Thyroid gland (tissue), 4 donors: Measurements from ENCODE around the gene ATP6V1G1. TPM values are rescaled to one million over a fixed set of nuclear protein-coding genes. Genes with fewer than 3 reads are reported as not detected.

Experiments
- DNase-seq, 2 donors: peaks; one replicate each; pipeline ENCODE4 v3.0.0-alpha.2; 2019
- H3K27ac ChIP-seq, 3 donors: fragments of 200-600 bp; sonication (generic); 1 replicate in 2 of 3; 2 replicates in 1 of 3; pipeline ENCODE4 v1.5.1; 2016 to 2019; ENCODE audit warnings: mild to moderate bottlenecking in 1 of 3, moderate library complexity in 1 of 3
- H3K27me3 ChIP-seq: fragments of 200-600 bp; sonication (generic); one replicate; pipeline ENCODE4 v1.5.1; 2019
- H3K36me3 ChIP-seq, 2 donors: fragments of 200-600 bp; sonication (generic); one replicate each; pipeline ENCODE4 v1.5.1; 2016 to 2019
- H3K4me1 ChIP-seq, 2 donors: fragments of 200-600 bp; sonication (generic); one replicate each; pipeline ENCODE4 v1.5.1; 2017 to 2019
- H3K4me3 ChIP-seq, 3 donors: fragments of 200-600 bp; sonication (generic); replicated peaks in 1 of 3; 1 replicate in 2 of 3; 2 replicates in 1 of 3; pipeline ENCODE4 v1.5.1; 2016; ENCODE audit warnings: mild to moderate bottlenecking in 1 of 3
- H3K9me3 ChIP-seq: fragments of 200-600 bp; sonication (generic); one replicate; pipeline ENCODE4 v1.5.1; 2017
- POLR2A ChIP-seq, 2 donors: fragments of 450-650 bp; IDR thresholded peaks; one replicate each; pipeline ENCODE4 v1.6.1; 2017; ENCODE audit warnings: antibody characterized with exemption in 2 of 2, mild to moderate bottlenecking in 2 of 2, moderate library complexity in 1 of 2
- WGBS, 2 donors: methylation state at CpG; one replicate each; pipeline ENCODE4 v1.1.5; 2017; 5-methylcytosine and 5-hydroxymethylcytosine counted together
- intact Hi-C: fragments of 100-400 bp; cut with DNase I; formaldehyde crosslinking; loops from one replicate; pipeline ENCODE4 v1.15.1; 2023
- total RNA-seq, 4 donors: library from RNA; depleted of rRNA; stranded (reverse); fragments of >200 nt; gene quantifications; one replicate each; pipeline ENCODE4 v1.2.3, GENCODE V29; 2016
- TF ChIP-seq, protein P1 (sequence below), 6 experiments: fragments of 200-600 bp in 3 of 6; fragments of 450-650 bp in 3 of 6; sonication (generic) in 3 of 6; IDR thresholded peaks; one replicate each; pipeline ENCODE4 v1.5.1; 2016 to 2019; ENCODE audit warnings: antibody characterized with exemption in 6 of 6, mild to moderate bottlenecking in 2 of 6, inconsistent platforms in 1 of 6, moderate library complexity in 1 of 6

Gene ATP6V1G1
- total RNA-seq, 4 donors from 2014 or later, result 193 to 223 (median 200) TPM

- 91 to 93% methylated on average over 7 of the region's 7 CpGs for WGBS, 2 donors
- no peak for DNase-seq
- no peak for TF ChIP-seq POLR2A (IDR thresholded peaks at IDR 0.05)
- TF ChIP-seq, protein P1, sequence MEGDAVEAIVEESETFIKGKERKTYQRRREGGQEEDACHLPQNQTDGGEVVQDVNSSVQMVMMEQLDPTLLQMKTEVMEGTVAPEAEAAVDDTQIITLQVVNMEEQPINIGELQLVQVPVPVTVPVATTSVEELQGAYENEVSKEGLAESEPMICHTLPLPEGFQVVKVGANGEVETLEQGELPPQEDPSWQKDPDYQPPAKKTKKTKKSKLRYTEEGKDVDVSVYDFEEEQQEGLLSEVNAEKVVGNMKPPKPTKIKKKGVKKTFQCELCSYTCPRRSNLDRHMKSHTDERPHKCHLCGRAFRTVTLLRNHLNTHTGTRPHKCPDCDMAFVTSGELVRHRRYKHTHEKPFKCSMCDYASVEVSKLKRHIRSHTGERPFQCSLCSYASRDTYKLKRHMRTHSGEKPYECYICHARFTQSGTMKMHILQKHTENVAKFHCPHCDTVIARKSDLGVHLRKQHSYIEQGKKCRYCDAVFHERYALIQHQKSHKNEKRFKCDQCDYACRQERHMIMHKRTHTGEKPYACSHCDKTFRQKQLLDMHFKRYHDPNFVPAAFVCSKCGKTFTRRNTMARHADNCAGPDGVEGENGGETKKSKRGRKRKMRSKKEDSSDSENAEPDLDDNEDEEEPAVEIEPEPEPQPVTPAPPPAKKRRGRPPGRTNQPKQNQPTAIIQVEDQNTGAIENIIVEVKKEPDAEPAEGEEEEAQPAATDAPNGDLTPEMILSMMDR (IDR thresholded peaks at IDR 0.05), result no peak
- Histone ChIP-seq H3K27me3 (no peaks in the 10 kb centered on the region), H3K4me3 (no peak overlapping the region), H3K36me3 (peaks cover 0 to under 1% of the 10 kb centered on the region in 2 donors), H3K27ac (peak overlapping the region in 2 of 3 donors; percentile 20 to 80), H3K4me1 (peaks cover 40 to 43% of the 10 kb centered on the region in 2 donors), H3K9me3 (no peaks in the 10 kb centered on the region)
- intact Hi-C loops, result no loop called here
Observed at GRCh38 chr9:114621561-114621960, 34.0 kb downstream of the ATP6V1G1 start.

GRCh38 chr9:114621975-114622609 is 34.5 kb downstream of the ATP6V1G1 start:
- peaks cover 0 to 5% of the 10 kb centered on the region in 2 donors for H3K36me3 ChIP-seq
- H3K4me1 ChIP-seq, result peaks cover 34 to 37% of the 10 kb centered on the region in 2 donors
- WGBS, 2 donors, result 51 to 60% methylated on average over 2 of the region's 2 CpGs
- H3K27me3 ChIP-seq, result no peaks in the 10 kb centered on the region
- intact Hi-C loops, result no loop called here
- TF ChIP-seq POLR2A (IDR thresholded peaks at IDR 0.05), result no peak
- TF ChIP-seq, protein P1 (IDR thresholded peaks at IDR 0.05), result no peak
- DNase-seq, result peak; percentile 51 to 66
- no peak overlapping the region for H3K4me3 ChIP-seq
- peak overlapping the region; percentile 9 to 80 (median 64) for H3K27ac ChIP-seq
- H3K9me3 ChIP-seq, result no peaks in the 10 kb centered on the region

DNA sequence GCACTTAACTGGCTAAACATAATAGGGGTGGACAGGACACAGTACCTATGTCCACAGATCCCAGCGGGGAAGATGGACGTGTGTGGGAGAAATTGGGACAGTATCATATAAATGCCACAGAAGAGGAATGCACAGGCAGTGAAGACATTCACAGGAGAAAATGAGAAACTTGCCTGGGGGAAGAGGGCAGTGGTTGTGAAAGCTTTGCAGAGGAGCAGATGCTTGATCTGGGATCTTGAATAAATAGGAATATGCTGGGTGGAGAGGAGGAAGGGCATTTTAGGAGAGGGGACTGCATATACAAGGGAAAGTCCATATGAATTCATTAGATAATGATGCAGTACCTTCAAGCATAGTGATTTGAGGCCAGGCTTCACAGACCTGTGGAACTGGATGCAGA is 37.1 kb downstream of the ATP6V1G1 start:
- 92 to 99% methylated on average over 2 of the region's 2 CpGs for WGBS, 2 donors
- Histone ChIP-seq H3K27me3 (no peaks in the 10 kb centered on the region), H3K27ac (no peak overlapping the region), H3K36me3 (peaks cover 9 to 25% of the 10 kb centered on the region in 2 donors), H3K4me1 (peaks cover 22 to 27% of the 10 kb centered on the region in 2 donors), H3K4me3 (no peak overlapping the region), H3K9me3 (no peaks in the 10 kb centered on the region)
- no peak for TF ChIP-seq POLR2A (IDR thresholded peaks at IDR 0.05)
- TF ChIP-seq, protein P1 (IDR thresholded peaks at IDR 0.05), result no peak
- no peak for DNase-seq
- intact Hi-C loops, result no loop called here

DNA sequence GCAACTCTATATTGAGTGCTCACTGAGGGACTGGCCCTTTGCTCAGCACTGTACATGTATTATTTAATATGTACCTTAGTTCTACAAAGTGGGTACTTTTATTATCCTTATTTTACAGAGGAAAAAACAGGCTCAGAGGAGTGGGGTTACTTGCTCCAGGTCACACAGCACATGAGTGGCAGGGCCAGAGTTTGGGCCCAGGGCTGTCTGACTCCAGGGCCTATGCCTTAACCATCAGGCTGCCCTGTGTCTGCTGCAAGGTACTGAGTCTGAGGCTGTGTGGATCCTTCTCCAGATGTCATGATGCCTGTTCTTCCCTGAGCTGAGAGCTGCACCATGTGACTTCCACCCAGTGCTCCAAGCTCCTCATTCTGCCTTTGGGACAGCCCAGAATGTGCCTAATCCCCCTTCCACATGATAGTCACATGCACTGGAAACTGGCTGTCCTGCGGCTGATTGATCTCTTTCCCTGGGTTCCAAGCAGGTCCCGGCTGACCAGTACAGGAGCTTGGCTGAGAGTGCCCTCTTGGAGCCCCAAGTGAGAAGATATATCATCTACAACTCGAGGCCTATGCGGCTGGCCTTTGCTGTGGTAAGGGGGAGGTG is 38.9 kb downstream of the ATP6V1G1 start:
- 80 to 94% methylated on average over 4 of the region's 4 CpGs for WGBS, 2 donors
- no peaks in the 10 kb centered on the region for H3K27me3 ChIP-seq
- H3K36me3 ChIP-seq, result peaks cover 9 to 37% of the 10 kb centered on the region in 2 donors
- intact Hi-C loops, result no loop called here
- peaks cover 12% of the 10 kb centered on the region in 2 donors for H3K4me1 ChIP-seq
- no peak for DNase-seq
- no peak for TF ChIP-seq POLR2A (IDR thresholded peaks at IDR 0.05)
- TF ChIP-seq, protein P1 (IDR thresholded peaks at IDR 0.05), result no peak
- H3K9me3 ChIP-seq, result no peaks in the 10 kb centered on the region
- H3K27ac ChIP-seq, result no peak overlapping the region
- H3K4me3 ChIP-seq, result no peak overlapping the region

DNA sequence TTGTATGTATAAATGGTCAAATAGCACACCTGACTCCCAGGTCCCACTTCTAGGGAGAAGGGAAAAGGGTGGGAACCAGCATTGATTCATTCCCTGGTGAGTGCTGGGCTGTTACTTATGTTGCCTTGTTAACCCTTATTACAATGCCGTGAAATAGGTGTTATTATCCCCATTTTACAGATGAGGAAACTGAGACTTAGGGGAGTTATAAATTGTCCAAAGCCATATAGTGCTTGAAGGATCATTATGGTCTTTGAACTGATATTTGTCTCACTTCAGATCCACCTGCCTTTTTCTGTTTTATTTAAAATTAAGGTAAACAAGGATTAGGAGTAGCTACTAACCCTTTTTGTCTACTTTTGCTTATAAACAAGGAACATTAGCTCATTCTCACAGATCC is 40.0 kb downstream of the ATP6V1G1 start:
- no peak overlapping the region for H3K27ac ChIP-seq
- H3K27me3 ChIP-seq, result no peaks in the 10 kb centered on the region
- H3K36me3 ChIP-seq, result peaks cover 9 to 37% of the 10 kb centered on the region in 2 donors
- H3K4me1 ChIP-seq, result peaks cover 2% of the 10 kb centered on the region in 2 donors
- no peak for DNase-seq
- H3K9me3 ChIP-seq, result no peaks in the 10 kb centered on the region
- 96 to 100% methylated on average over 1 of the region's 1 CpG for WGBS, 2 donors
- H3K4me3 ChIP-seq, result no peak overlapping the region
- TF ChIP-seq, protein P1 (IDR thresholded peaks at IDR 0.05), result no peak
- TF ChIP-seq POLR2A (IDR thresholded peaks at IDR 0.05), result no peak
- intact Hi-C loops, result no loop called here
